HG02763 (cell line): Measurements from ENCODE around the gene KRTAP12-3.
"Not testable (repeated sequence)": the region's sequence is repeated elsewhere in the genome, so short reads cannot be mapped to it uniquely, and the experiment has no call there.

Experiments used
- ATAC-seq: cut with Tn5 transposase; IDR thresholded peaks from one replicate; pipeline ENCODE4 v1.9.1; 2021; ENCODE audit warnings: mild to moderate bottlenecking, moderate library complexity; ENCODE audit not compliant: unreplicated experiment

The KRTAP12-3 gene

DNA sequence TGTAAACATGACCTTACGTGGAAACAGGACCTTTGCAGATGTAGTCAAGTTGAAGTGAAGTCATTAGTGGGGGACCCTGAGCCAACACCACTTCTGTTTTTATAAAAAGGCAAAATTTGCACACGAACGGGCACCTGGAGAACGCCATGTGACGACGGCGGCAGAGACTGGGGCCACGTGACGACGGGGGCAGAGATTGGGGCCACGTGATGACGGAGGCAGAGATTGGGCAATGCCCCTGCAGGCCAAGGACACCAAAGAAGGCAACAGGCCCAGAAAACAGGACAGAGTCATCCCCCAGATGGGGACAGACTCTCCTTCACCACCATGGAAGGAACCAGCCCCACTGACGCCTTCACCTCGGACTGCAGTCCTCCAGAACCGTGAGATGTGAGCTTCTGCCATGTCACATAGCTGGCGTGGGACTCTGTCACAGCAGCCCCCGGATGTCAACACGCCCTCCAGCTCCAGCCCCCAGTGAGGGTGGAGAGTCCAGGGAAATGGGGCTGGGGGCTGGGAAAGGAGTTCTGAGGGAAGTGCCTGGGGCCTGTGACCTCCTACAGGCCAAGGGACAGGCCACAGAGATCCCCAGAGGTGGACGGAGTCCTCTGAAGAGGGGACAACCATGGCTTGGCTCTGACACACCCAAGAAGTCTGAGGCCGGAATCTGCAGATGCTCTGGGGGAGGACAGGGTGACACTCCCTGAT lies 7.3 kb upstream of the KRTAP12-3 start:
- no peak for ATAC-seq

DNA sequence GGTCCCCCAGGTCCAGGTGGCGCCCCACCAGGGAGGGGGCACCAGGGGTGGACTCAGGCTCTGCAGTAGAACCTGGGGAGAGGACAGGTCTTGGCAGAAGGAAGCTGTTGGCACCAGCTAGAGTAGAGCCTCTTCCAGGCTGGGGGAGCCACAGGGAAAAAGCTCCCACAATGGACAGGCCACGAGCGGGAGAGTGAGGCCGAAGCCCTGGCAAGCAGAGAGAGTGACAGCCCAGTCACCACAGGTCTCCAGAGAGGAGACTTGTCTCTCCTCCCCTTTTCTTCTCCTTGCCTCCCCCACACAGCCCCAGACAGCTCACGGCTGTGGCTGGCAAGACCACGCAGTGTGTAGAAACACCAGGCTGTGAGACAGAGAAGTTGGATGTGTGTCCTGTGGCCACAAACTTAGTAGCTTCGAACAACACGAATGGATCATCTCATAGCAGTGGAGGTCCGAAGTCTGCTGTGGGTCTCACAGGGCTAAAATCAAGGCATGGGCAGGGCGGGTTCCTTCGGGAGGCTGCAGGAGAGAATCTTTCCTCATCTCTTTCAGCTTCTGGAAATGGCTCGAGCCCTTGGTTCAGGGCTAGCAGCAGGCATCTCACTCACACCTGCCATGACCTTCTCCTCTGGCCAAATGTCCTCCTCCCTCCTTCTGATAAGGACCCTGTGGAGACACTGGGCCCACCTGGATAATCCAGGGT lies 6.6 kb upstream of the KRTAP12-3 start:
- ATAC-seq, result no peak

DNA sequence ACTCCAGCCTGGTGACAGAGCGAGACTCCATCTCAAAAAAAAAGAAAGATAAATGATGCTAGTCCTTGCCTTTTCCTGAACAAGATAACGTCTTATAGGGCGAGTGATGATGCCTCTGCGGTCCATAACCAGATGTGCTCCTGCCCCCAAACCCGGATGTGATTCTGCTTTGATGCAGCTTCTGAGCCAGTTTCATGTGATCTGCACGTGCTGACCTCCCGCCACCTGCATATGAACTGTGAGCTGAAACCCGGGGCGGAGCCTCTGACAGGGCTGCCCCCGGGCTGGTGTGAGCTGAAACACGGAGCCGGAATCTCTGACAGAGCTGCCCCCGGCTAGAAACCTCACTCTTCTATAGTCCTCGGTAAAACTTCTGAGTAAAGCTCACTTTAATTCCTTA lies 4.6 kb upstream of the KRTAP12-3 start:
- ATAC-seq, result no peak

DNA sequence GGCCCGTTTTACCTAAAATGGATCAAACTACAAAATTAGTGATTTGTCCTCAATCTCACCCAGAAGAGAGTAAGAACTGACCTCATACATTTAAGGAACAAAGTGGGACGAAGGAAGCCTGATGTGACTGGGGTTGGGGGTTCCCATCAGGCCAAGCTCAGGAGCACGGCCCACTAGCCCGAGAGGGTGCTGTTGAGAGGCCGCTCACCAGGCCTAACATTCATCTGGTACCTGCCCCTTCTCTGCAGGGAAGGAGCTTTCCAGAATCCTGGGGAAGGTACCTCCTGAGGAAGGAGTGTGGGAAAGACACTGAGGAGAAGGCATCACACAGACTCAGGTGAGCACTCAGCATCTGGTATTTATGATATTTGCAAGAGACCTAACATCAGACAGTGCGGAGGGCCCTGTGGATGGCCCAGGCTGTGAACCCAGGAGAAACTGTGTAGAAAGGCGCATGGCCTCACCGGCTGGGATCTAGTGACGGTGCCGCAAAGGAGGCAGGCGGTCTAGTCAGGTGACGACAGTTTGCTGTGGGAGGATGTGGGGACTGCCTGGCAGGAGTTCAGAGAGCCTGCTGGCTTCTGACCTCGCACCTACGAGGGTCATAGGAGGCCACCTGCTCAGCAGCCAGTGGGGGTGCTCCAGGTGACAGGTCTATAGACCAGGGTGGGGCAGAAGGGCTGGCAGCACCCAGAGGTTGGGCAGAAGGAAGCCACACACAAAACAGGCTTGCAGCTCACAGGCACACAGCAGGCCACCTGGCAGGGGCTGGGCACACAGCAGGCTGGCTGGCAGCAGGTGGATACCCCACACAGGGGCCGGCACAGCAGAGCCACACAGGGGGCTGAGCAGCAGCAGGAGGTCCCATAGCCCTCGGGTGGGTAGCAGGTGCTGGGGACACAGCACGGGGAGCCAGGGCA lies 3.8 kb upstream of the KRTAP12-3 start:
- no peak for ATAC-seq

DNA sequence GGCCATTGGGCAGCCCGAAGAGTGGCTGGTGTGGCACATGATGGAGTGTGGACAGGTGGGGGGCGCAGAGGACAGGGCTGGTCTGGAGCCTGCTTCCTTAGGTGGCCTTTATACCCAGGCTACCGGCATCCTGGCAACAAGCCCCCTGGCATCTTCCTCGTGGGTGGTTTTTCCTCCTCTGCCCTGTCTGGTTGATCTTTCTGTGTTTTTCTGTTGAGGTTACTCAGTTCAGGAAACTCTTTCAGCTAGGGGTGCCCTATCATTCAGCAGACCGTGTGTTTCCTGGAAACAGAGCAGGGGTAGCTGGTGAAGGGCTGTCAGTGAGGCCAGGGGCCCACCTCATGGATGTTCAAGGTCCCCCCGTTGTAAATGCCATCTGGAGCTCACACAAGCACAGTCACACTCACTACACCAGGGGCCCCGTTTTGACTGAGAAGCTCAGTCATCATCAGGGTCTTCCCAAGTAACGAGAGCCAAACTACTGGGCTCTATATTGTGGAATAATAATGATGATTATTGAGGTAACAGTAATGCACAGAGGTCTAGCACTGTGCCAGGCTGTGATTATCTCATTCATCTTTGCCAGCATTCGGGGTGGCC lies 3.1 kb upstream of the KRTAP12-3 start, which contains the start of gene KRTAP12-4:
TSS of gene KRTAP12-4 (minus strand) at position 84 of the 600 bp plus-strand sequence. CDS start at position 39, 45 bp downstream.
- ATAC-seq, result no peak

DNA sequence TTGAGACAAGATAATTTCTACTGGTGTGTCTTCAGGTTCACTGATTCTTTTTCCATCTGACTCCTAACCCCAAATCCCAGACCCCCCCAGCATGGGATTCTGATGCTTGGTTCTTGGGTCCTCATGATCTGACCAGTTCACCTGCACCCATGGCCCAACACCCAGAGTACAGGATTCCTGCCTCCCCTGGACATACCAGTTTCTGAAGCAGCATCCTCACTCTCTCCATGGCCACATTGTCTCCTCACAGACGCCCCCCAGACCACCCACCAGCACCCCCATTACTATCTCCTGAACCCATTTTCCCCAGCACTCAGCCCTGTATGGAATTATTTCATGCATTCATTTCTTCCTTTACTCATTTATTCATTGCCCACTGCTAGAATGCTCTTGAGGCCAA lies 864 bp upstream of the KRTAP12-3 start:
- no peak for ATAC-seq

DNA sequence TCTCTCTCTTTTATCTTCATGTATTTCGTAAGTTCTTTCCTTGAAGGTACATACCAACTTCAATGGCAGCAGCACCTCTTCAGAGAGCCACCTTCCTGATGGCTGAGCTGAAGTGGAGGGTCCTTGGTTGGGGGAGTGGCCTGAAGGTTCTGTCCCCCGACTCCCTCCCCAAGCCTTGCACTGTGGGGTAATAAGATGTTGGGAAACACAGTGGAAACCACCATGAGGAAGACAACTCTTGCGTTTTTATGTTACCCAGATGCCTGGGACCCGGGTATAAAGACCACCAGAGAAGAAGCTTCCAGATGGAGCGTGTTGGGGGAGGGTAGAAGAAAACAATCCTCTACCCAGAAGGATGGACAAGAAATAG lies 794 bp downstream of the KRTAP12-3 start:
- ATAC-seq, result no peak

DNA sequence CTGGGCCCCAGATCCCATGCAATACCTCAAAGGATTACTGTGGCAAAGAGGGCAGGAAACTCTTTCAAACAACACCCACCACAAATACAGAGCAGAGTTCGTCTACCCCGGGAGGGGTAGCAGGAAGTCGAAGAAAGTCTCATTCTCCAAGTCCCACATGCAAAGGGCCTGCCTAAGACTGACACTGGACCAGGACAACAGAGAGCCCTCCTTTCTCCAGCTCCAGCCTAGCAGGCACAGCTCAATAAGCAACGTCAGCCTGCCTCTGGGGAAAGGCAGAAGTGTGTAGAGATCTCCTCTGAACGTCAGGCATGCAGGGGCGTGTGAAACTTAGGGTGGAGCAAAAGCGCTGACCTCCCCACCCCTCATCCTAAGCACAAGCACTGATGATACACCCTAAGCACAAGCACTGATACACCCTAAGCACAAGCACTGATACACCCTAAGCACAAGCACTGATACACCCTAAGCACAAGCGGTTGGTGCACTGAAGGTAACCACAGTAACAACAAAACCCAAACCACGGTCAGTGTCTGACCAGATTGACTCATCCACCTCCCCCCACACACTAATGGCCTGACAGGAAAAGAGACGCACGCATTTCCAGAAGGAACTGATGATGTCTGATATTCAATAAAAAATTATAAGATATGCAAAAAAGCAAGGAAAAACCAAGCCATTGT lies 1.3 kb downstream of the KRTAP12-3 start:
- no peak for ATAC-seq

DNA sequence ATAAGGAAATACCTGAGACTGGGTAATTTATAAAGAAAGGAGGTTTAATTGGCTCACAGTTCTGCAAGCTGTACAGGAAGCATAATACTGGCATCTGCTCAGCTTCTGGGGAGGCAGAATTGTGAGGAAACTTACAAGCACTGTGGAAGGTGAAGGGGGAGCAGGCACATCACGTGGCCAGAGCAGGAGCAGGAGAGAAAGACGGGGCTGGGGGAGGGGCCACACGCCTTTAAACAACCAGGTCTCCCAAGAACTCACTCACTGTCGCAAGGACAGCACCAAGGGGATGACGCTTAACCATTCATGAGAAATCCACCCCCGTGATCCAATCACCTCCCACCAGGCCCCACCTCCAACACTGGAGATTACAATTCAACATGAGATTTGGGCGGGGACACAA lies 3.8 kb downstream of the KRTAP12-3 start:
- ATAC-seq, result not testable (repeated sequence)

DNA sequence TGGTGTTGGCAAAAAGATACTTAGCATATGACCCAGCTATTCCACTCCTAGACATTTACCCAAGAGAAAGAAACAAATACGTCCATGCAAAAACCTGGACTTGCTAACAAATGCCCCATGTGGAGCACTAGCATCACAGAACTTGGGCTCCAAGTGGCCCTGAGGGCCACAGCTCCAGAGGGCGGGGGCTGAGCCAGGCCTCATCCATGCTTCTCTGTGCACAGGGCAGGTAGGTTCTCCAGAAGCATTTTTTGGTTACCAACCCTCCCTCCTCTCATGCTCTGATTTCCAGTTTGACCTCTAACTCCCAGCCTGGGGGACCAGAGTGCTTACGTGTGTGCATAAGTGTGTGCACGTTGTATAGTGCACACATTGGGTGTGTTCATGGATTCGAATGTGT lies 7.0 kb downstream of the KRTAP12-3 start:
- no peak for ATAC-seq

DNA sequence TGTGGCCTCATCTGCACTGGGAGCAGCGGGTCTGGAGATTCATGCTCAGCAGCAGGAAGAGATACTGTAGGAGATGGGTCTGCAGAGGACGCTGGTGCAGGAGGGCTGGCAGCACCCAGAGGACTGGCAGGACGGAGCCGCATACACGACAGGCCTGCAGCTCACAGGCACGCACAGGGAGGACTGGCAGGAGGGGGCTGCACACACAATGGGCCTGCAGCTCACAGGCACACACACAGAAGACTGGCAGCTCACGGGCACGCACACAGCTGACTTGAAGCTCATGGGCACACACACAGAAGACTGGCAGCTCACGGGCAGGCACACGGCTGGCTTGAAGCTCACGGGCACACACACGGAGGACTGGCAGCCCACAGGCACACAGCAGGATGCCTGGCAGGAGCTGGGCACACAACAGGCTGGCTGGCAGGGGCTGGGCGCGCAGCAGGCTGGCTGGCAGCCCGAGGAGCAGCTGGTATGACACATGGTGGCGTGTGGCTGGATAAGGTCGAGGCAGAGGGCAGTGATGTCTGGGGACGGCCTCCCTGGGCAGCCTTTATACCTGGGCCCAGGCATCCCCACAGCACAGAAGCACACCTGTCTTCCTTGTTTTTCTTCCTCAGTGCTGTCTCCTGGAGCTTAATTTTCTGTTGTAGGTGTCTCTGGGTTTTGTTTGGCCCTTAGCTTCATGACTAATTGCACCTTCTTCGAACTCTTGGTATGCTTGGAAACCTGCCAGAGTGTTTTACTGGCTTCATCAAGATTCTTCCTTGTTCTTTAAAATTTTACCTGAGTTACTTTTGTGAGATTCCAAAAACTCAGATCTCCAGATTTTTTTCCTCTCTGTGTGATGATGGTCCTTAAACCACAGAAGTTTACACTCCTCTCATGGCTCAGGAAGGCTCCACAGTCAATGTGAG lies 8.9 kb downstream of the KRTAP12-3 start, which contains the start of gene KRTAP12-2:
TSS of gene KRTAP12-2 (minus strand) at position 527 of the 920 bp plus-strand sequence. CDS start at position 486, 41 bp downstream.
- ATAC-seq, result no peak

DNA sequence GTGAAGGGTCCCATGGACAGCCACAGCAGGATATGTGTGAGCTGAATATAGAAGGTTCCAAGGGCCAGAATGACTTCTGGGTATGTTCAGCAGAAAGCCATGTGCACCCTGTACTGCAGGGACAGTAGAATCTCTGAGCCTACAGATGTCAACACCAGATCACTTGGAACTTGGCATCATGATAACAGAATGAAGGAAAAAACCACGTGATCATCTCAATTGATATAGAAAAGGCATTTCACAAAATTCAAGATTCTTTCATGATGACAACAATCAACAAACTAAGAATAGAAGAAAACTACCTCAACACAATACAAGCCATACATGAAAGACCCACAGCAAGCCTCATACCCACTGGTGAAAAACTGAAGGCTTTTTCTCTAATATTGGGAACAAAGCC lies 9.9 kb downstream of the KRTAP12-3 start:
- no peak for ATAC-seq

DNA sequence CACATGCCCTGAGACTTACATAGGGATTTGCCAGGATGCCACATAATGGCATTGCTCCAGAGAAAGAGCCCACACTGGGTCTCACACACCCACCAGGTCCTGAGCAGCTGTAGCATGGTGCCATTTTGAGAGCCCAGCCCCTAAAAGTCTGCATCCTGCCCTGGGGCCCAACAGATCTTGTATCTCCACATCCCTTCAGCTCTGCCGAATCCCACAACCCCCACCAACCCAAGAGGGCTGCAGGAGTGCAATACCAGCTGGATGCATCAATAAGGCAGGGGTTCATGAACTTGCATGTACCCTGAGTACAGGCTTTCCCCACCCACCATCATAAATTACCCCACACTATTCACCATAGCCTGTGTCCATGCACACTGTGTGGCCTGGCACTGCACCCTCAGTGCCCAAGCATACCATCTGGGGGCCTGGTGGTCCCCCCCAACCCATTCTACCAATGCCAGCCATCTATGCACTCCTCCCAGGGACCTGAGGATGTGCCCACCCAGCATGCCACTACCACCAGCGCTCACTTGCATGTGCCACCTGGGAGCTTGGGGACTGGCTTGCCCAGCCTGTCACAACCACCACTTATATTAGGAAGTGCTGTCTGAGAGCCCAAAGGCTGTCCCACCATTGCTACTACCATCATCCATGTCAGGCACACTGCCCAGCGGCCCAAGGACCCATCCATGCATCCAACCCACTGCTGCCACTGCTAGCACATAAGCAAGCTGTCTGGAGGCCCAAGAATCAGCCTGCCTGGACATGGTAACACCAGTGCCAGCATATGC lies 13.1 kb downstream of the KRTAP12-3 start:
- no peak for ATAC-seq

DNA sequence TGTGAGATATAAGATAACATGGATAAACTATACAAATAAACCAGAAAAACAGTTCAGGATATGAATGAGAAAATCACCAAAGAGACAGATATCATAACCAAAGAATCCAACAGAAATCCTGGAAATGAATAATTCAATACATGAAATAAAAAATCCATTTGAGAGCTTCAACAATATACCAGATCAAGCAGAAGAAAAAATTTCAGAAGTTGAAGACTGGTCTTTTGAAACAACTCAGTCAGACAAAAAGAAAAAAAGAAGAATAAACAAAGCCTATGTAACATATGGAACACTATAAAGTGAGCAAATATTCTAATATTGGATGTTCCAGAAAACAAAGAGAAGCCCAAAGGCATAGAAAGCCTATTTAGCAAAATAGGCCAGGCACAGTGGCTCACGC lies 14.2 kb downstream of the KRTAP12-3 start:
- ATAC-seq, result no peak

DNA sequence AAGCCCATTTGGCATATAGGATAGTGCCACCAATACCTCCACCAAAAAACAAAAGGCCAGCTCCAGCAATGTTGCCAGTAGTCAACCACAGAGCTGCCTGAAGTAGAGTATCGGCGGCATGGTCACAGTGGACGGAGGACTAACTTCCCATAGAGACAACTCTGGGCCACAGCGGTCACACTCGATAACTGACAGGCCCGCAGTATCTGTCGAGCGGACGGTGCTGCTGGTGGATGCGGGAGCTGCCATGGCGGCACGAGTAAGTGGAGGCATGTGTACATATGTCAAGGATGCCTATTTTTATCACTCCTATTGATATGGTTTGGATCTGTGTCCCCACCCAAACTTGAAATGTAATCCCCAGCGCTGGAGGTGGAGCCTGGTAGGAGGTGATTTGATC lies 20.1 kb downstream of the KRTAP12-3 start:
- no peak for ATAC-seq

DNA sequence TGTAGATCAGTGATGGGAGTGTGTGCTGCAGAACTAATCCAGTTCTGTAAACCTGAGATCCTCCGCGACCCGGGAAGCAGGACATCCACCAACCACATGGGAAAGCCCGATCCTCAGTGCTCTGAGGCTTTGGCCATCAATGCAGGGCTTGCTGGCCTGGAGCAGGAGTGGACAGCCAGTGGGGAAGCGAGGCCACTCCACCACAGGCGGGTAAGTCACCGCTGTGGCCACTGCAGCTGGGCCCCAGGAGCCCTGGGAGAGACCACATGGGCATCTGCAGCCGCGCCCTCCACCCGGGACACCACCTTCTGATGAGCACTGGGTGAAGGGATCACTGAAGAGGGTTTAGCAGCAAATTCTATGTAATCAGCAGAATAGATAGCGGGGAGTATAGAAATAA lies 23.4 kb downstream of the KRTAP12-3 start:
- ATAC-seq, result no peak

DNA sequence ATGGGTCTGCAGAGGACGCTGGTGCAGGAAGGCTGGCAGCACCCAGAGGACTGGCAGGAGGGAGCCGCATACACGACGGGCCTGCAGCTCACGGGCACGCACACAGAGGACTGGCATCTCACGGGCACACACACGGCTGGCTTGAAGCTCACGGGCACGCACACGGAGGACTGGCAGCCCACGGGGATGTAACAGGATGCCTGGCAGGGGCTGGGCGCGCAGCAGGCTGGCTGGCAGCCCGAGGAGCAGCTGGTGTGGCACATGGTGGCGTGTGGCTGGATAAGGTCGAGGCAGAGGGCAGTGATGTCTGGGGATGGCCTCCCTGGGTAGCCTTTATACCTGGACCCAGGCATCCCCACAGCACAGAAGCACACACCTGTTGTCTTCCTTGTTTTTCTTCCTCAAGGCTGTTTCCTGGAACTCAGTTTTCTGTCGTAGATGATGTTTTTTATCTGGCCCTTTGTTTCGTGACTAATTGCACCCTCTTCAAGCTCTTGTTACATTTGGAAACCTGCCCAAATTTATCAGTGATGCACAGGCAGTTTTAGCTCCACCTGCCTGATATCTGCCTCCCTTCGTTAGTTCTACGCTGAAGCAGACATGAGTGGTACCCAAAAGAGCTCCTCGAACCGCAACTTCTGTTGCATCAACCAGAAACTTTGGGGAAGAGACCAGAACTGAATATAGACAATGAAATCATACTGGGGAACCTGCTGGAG lies 24.3 kb downstream of the KRTAP12-3 start, which contains the start of gene KRTAP12-1:
TSS of gene KRTAP12-1 (minus strand) at position 303 of the 719 bp plus-strand sequence. CDS start at position 263, 40 bp downstream.
- no peak for ATAC-seq
